NCI-H345 (cell line): Measurements from ENCODE around the gene SSTR3.
"Not testable (repeated sequence)": the region's sequence is repeated elsewhere in the genome, so short reads cannot be mapped to it uniquely, and the experiment has no call there.

ENCODE experiments used
- DNase-seq: peaks from one replicate; lab custom pipeline; 2025; lab: John Stamatoyannopoulos, UW

Gene SSTR3

DNA sequence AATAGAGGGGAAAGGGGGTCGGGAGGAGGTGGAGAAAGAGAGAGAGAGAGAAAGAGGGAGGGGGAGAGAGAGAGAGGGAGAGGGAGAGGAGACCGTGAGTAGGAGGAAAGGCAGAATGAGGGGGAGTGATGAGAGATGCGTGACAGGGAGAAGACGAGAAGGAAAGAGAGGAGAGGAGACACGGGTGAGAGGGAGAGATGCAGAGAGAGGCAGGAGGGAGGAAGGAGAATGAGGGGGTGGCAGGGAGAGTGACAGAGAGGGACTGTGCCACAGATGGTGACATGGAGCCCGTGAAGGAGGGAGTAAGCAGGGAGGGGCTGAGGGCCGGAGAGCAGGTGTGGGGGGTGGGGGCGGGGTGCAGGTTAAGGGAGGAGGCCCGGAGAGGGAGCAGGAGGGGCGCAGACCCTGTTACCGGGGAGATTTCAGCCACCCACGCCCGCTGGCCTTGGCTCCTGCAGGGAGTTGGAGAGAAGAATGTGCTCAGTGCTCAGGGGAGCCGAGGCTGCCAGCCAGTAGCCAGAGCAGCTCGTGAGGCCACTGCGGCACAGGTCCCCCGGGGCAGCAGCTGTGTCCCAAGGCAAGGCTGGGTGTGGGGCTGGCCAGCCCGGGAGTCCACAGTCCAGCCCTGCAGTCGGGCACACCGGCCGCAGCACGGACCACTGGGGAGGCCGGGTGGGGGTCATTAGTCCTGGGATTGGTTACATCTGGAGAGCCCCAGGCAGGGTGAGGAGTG is at the start of gene SSTR3:
Gene SSTR3, minus strand, starts transcription at position 304 of the 733 bp plus-strand sequence. CDS start 4,674 bp downstream, outside the sequence.
- DNase-seq: no peak

DNA sequence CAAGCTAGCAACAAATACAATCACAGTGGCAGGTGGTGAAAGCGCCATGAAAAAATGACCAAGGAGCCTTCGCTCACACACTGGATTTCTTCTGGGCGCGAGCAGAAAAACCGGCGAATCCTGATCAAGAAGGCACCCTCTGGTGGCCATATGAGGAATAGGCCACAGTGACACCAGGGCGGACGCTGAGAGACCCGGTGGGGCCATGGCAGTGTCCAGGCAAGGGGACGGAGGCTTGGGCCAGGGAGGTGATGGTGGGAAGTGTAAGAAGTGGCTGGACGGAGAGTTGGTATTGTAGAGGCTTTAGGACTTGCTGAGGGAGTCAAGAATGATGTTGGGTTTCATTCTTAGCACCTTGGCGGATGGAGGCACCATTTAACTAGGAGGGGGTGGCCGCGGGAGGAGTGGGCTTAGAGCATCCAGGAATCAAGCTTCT is 48.6 kb upstream of the SSTR3 start:
- peak; percentile 31 for DNase-seq

DNA sequence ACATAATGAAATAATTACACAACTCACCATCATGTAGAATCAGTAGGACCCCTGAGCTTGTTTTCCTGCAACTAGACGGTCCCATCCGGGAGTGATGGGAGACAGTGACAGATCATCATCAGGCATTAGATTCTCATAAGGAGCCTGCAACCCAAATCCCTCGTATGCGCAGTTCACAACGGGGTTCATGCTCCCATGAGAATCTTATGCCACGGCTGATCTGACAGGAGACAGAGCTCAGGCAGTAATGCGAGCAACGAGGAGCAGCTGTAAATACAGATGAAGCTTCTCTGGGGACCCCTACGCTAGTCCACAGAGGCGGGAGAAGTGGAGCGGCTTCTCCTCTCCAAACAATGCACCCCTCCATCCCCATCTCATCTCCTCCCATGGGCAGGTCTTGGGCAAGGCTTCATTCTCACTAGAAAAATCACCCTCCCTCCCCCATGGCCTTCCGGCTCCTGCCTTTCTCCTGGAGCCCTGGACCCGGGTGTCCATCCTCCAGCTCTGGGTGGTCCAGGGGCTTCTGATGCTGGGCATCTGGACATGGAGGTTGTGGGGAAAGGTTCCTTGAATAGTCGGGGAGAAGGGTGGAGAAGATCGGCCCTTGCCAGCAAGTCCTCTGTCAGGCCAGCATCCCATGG is 48.0 kb upstream of the SSTR3 start:
- DNase-seq: peak; percentile 30

DNA sequence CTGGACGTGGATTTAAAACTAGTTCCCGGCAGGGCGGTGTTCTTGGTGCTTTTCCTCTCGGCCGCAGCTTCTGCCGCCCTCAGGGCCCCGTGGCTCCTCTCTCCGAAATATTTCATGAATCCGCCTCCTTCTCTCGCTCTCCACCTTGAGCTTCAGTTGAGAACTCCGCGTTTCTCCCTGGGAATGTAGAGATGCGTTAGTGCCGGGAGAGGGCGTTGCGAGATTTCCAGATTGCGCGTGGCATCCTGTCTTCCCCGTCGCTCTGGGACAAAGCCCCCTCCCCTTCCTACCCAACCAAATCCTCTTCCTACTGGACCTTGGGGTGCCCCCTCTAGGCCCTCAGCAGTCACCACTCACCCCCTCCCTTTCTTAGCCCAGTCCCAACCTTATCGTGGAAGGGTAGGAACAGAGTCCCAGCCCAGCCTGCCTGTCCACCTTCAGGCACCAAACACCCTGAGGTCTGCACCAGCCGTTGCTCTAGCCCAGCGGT is 47.3 kb upstream of the SSTR3 start:
- DNase-seq: no peak

DNA sequence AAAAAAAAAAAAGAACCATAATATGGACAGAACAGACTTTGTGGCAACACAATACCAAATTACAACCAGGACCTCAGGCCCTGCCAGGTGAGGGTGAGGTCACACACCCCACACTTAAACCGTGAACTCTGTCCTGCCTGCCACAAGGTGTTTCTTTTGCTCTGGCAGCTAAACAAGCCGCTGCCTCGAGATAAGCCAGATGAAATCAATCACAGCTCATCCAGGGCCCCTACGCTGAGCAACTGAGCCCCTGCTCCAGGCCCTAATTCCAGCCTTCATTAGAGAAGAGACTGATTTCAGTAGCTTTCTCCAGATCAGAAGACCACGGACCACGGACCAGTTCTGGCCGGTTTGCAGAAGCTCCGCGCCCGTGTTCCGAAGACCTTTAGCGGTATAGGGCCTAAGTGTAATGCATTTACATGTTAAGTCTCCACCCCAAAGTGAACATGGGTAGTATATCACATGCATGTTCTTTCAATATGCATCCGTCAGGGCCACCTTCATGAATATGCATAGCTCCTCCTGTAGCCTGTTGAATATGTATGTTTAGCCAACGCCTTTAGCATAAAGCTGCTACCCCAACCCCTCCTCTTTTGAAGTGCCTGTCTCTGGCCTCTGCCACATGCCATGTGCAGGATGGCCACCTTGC is 46.6 kb upstream of the SSTR3 start:
- no peak for DNase-seq

DNA sequence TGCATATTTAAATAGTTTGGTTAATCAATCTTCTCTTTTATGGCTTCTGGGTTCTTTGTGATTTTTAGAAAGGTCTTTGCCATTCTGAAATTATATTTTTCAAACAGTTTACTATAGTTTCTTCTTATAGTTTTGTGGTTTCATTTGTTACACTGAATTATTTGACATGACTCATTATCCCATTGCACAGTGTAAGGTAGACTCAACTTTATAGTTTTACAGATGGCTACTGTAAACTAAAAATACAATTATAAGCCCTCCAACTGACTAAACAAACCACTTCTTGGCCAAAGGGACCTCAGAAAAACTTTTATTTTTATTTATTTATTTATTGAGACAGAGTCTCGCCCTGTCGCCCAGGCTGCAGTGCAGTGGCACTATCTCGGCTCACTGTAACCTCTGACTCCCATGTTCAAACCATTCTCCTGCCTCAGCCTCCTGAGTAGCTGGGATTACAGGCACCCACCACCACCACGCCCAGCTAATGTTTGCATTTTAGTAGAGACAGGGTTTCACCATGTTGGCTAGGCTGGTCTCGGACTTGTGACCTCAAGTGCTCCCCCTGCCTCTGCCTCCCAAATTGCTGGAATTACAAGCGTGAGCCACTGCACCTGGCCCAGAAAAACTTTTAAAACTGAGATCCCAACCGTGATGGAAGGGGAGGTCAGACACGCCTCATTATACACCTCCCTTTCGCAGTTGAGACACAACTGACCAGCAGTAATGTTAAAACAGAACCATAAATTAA is 45.9 kb upstream of the SSTR3 start:
- DNase-seq: no peak

DNA sequence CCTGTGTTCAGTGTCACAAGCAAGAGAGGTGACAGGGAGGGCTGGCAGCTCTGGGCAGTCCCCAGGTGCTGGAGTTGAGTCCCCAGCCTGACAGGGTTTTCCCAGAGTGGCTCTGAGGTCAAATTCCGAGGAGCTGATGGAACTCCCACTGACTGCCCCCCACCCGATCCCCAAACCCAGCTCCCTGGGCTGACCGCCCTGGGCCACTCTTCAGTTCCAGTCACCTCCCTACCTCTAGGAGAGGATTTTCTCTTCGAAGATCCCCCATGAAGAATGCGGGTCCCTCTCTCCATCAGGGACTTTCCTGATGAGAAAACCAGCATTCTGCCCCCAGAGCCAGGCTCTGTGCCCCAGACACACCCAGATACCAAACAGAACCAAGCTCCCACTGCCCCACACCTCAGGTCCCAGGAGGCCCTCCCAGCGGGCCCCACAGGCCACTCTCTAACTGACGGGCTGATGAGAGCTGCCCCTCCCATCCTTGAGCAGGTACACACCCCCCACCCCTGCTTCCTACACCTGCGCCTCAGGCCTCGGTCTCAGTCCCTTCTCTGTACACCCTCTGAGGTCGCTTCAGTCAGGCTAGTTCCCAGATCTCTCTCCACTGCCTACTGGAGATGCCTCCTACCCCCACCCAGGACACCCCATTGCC is 43.9 kb upstream of the SSTR3 start:
- no peak for DNase-seq

DNA sequence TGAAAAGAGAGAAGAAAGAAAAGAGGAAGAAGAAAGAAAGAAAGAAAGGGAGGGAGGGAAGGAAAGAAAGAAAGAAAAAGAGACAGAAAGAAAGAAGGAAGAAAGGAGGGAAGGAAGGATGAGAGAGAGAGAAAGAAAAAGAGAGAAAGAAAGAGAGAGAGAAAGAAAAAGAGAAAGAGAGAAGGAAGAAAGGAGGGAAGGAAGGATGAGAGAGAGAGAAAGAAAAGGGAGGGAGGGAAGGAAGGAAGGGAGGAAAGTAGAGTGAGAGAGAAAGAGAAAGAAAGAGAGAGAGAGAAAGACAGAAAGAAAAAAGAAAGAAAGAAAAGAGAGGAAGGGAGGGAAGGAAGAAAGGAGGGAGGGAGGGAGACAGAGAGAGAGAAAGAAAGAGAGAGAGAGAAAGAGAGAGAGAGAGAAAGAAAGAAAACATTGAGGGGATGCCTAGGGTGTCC is 43.3 kb upstream of the SSTR3 start:
- DNase-seq: no peak

DNA sequence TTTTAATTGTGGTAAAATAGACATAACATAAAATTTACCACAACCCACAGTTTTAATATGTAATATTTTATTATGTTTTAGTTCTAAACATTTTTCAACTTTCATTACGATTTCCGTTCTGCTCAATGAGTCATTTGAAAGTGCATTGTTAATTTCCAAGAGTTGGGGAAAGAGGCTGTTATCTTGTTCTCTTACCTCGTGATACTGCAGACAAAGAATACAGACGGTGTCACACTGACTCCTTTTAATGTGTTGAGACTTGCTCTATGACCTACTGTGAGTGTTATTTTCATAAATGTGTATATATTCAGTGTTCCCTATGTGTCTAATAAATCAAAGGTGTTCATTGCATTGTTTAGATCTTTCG is 42.6 kb upstream of the SSTR3 start:
- no peak for DNase-seq

DNA sequence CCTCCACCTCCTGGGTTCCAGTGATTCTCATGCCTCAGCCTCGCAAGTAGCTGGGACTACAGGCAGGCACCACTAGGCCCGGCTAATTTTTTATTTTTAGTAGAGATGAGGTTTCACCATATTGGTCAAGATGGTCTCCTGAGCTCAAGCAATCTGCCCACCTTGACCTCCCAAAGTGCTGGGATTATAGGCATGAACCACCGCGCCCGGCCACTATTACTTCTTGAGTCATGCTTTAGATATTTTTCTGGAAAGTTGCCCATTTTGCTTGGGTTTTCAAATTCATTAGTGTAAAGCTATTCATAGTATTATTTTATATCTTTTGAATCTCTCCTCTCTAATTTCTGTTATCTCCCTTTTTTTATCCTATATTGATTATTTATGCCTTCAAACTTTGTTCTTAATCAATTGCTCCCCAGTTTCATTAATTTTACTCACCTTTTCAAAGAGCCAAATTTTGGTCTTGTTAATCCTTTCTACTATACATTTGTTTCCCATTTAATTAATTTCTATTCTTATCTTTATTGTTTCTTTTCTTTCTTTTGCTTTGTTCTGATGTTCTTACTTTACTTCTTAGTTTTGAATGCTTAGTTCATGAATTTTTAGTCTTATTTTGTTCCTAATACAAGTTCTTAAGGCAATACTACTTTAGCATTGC is 42.1 kb upstream of the SSTR3 start:
- no peak for DNase-seq

DNA sequence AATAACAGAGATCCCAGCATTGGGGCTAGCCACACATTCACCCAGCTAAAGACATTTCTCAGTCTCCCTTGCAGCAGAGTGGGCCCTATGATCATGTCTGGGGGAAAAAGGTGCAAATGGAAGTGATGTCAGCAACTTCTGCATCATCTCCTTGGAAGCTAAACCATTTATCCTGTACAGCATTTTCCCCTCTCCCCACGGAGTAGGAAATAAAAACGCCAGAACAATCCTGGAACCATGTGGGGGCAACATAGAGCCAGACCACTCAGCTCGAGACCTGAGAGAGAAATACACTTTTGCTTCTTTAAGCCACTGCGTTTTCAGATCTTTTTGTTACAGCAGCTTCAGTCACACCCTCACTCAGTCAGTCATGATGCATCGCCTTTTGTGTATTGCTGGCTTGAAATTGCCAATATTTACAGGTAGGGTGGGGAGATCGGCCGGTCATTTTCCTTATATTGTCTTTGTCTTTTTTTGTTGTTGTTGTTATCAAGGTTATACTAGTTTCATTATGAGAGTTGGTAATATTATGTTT is 40.9 kb upstream of the SSTR3 start:
- no peak for DNase-seq

DNA sequence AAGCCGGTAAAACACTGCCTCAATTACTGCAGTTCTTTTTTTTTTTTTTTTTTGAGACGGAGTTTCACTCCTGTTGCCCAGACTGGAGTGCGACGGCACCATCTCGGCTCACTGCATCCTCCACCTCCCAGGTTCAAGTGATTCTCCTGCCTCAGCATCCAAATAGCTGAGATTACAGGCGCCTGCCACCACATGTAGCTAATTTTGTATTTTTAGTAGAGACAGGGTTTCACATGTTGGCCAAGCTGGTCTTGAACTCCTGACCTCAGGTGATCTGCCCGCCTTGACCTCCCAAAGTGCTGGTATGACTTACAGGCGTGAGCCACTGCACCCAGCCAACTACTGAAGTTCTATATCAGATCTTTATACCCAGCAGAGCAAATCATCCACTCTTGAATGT is 39.6 kb upstream of the SSTR3 start:
- DNase-seq: not testable (repeated sequence)

DNA sequence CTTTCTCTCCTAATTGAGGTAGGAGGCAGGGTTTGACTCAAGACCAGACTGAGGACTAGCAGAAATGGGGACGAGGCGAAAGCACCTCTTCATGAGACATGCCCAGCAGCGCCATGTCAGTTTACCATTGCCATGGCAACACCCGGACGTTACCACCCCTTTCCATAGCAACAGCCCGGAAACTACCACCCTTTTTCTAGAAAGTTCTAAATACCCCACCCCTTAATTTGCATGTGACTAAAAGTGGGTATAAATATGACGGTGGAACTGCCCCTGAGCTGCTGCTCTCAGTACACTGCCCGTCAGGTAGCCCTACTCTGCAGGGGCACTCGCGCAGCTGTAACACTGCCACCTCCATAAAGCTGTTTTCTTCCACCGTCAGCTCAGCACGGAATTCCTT is 37.7 kb upstream of the SSTR3 start:
- no peak for DNase-seq

DNA sequence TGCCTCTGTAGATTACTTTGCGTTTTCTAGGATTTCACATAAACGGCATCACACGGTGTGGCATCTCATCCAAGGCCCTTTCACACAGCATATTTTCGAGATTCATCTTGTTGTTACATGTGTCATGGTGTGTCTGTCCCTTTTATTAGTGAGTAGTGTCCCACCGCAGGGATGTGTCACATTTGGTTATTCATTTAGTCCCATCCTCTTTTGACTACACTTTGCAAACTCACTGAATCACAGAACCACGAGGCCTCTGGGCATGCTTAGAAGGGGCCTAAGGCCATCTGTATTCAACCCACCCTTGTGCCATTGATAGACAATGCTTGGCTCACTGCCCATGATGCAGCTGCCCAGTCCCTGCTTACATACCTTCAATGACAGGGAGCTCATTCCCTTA is 36.0 kb upstream of the SSTR3 start:
- no peak for DNase-seq

DNA sequence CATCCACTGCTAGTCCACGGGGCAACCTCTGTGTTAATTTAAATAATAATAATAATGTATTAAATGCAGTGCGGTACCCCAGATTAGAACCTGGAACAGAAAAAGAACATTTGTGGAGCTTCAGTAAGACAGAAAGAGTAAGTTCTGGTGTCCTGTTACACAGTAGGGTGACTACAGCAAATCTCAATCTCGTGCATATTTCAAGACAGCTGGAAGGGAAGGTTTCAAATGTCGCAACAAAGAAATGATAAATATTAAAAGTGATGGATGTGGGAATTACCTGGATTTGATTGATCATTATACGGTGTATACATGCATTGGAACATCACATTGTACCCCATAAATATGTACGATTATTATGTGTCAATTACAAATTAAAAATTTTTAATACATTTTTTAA is 33.5 kb upstream of the SSTR3 start:
- no peak for DNase-seq

DNA sequence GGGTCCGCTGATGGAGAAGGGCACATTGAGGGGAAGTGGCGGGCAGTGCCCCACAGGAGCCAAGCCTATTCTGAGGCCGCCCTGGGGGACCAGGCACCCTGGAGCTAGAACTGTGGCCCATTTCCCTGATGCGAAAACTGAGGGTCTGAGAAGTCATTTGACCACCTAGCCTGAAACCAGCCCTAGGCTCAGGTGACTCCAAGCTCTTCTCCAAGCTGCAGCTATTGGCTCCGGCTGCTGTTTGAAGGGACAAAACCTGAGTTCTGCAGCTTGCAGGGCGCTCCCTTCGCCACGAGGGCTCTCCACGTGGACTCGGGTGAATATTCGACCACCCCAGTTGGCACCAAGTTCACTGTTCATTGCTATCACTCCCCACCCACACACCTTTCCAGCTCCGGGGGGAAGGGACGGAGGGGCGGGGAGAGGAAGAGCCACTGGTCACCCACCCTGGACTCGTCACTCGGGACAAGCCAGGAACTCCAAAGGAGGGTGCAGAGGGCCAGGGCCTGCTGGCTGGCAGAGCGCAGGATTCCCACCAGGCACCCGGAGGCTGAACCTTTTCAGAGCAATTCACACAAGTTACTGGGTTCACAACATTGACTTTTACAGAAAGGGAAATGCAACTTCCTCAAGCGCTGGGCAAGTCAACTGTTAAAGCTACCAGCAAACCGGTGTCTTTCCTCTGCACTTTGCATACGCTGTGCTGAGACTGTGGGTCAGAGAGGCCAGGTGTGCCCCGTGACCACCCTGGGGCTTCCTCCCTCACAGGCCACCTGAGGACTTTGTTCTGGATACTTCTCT is 32.8 kb upstream of the SSTR3 start:
- DNase-seq: no peak

DNA sequence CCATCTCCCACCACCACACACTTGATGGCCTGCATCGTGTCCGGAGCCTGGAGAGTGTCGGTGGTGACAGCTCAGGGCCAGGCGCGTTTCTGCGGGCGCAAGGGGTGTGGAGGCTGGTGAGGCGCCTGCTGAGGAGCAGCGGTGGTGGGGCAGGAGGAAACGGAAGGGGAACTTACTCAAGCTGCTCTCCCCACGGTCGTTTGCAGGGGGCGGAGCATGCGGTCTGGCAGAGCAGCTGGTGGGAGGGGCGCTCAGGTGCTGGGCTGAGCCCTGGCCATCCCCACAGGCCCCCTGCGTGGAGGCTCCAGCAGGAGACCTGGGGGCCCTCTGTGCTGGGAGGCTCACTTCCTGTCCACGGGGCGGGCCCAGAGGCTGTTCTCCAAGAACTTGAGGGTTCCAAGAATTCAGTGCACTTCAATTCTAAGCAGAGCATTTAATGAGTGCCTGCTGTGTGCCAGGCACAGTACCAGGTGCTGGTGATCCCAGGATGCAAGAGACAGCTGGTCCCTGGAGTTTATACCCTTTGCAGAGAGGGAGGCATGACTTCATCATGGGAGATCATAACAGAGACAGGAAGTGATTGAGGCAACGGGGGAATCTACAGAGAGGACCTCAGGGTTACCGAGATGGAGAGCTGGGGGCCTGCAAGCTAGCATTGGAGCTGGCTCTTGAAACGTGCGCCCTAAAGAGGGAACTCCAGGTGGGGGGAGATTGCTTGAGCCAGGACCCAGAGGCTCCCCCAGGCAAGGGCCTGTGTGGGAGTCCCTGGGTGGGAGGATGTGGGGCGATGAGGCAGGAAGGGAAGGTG is 32.0 kb upstream of the SSTR3 start, which contains the start of gene RAC2:
Gene RAC2, minus strand, starts transcription at position 156 of the 808 bp plus-strand sequence. Its CDS starts 121 bp downstream, at position 35.
- DNase-seq: no peak

DNA sequence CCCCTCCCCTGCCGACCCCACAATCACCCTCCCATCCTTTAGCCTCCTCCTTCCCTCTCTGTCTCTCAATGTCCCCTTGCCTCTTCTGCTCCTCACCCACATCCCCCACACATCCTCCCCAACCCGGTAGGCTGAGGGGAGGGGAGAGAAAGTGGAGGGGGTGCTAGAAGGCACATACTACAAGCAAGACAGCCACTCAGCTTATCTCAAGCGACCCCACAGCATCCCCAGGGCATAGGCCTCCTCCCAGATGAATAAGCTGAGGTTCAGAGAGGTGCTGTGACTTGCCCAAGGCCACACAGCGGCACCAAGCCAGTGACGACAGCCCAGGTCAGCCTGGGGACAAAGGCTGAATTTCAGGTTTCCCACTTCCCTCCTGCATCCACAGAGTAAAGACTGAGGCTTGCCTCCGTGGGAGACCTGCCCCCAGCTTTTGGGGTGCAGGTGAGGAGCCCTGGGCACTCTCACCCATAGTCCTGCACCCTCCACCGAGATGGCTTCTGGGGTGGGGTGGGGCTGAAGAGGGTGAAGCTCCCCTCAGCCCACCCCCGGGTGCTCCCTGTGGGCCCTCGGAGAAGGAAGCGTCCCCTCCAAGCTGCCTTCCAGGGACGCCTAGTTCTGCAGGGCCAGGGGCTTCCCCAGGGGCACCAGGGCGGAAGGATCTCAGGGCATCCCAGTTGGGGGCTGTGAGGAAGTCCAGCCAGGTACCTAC is 31.3 kb upstream of the SSTR3 start:
- DNase-seq: no peak
